ENCODE results near the gene SLC66A2. TPM values are rescaled to one million over a fixed set of nuclear protein-coding genes. Genes with fewer than 3 reads are reported as not detected.
A peak's percentile ranks its signal among the peaks of the same experiment; 100 is the strongest.

Gene SLC66A2
- total and polyA plus RNA-seq, 8 donors: 18.1 to 148 (median 24.4) TPM

DNA sequence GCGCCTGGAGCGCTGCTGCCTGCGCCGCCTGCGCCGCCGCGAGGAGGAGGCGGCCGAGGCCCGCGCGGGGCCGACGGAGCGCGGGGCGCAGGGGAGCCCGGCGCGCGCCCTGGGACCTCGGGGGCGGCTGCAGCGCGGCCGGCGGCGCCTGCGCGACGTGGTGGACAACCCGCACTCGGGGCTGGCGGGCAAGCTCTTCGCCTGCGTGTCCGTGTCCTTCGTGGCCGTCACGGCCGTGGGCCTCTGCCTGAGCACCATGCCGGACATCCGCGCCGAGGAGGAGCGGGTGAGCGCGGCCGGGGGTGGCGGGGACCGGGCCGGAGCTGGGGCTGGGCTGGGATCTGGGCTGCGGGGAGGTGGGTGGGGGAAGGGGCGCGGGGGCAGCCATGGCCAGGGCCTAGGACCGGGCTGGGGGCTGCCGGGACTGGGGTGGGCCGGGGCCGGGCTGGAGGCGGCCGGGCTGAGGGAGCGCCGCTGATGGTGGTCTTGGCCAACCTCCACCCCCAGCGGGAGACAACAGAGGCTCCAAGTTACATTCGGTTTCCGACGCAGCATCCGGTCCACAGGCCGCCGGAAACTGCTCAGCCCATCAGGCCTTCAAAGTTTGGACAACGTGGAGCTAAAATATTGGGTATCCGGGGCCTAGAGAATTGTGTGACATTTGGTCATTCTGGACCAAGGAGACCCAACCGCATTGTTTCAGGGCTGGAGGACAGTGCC, 87.3 kb downstream of the SLC66A2 start:
- peak in 1 of 2 donors; percentile 2 for DNase-seq
- Histone ChIP-seq H3K27ac (no peak overlapping the region), H3K4me1 (no peaks in the 10 kb centered on the region), H3K36me3 (no peaks in the 10 kb centered on the region), H3K4me3 (no peak overlapping the region), H3K9me3 (peaks cover 4 to 20% (median 12%) of the 10 kb centered on the region in 4 donors), H3K27me3 (peaks cover 0 to 33% (median 0%) of the 10 kb centered on the region in 3 donors)
- 72 to 84% (median 75%) methylated on average over 48 to 74 of the region's 74 CpGs for WGBS, 5 donors
- TF ChIP-seq EP300 (IDR thresholded peaks at IDR 0.05) (no peak), POLR2A (IDR thresholded peaks at IDR 0.05) (no peak), POLR2AphosphoS5 (IDR thresholded peaks at IDR 0.05) (no peak), CTCF (IDR thresholded peaks at IDR 0.05) (no peak)
- intact Hi-C loops (cut with DNase I; ENCODE audit: low total_unique reads): no loop called here

DNA sequence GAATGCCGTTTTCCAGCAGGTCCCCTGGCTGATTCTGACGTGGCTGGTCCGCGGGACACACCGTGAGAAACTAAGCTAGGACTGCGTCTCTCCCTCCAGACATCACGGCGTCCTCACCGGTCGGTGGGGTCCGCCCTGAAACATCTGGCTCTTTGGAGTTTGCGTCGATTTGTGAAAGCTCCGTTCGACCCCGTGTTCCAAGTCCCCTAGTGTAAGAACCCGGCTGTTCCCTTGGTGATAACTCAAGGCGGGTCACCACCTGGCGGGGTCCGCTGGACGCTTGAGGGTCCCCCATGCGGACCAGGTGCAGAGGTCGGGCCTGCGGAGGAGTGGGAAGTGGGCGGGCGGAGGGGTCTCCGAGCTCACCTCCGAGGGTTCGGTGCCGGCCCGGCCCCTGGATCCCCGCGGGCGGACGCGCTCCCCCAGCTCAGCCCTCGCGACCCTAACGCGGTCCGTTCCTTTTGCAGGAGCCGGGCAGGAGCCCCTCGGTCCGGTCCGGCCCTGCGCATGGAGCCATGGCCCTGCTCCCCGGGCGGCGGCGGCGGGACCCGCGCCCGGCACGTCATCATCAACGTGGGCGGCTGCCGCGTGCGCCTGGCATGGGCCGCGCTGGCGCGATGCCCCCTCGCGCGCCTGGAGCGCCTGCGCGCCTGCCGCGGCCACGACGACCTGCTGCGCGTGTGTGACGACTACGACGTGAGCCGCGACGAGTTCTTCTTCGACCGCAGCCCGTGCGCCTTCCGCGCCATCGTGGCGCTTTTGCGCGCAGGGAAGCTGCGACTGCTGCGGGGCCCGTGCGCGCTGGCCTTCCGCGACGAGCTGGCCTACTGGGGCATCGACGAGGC, 88.1 kb downstream of the SLC66A2 start:
- Histone ChIP-seq H3K9me3 (peaks cover 4 to 17% (median 12%) of the 10 kb centered on the region in 4 donors), H3K4me3 (no peak overlapping the region), H3K27ac (no peak overlapping the region), H3K36me3 (no peaks in the 10 kb centered on the region), H3K27me3 (peaks cover 0 to 33% (median 0%) of the 10 kb centered on the region in 3 donors), H3K4me1 (no peaks in the 10 kb centered on the region)
- WGBS, 5 donors: 60 to 77% (median 69%) methylated on average over 34 to 102 of the region's 102 CpGs
- no peak for TF ChIP-seq POLR2A (IDR thresholded peaks at IDR 0.05)
- no peak for TF ChIP-seq POLR2AphosphoS5 (IDR thresholded peaks at IDR 0.05)
- no peak for TF ChIP-seq EP300 (IDR thresholded peaks at IDR 0.05)
- TF ChIP-seq CTCF (IDR thresholded peaks at IDR 0.05): no peak
- peak in 1 of 2 donors; percentile 24 for DNase-seq
- intact Hi-C loops (cut with DNase I; ENCODE audit: low total_unique reads): no loop called here

- 94 to 95% (median 94%) methylated on average over 15 of the region's 15 CpGs for WGBS, 5 donors
- peaks cover 4 to 13% (median 11%) of the 10 kb centered on the region in 4 donors for H3K9me3 ChIP-seq
- H3K27me3 ChIP-seq: peaks cover 0 to 35% (median 0%) of the 10 kb centered on the region in 3 donors
- intact Hi-C loops (cut with DNase I; ENCODE audit: low total_unique reads): no loop called here
- TF ChIP-seq CTCF (IDR thresholded peaks at IDR 0.05) (no peak), POLR2AphosphoS5 (IDR thresholded peaks at IDR 0.05) (no peak), POLR2A (IDR thresholded peaks at IDR 0.05) (no peak), EP300 (IDR thresholded peaks at IDR 0.05) (no peak)
- H3K4me3 ChIP-seq: no peak overlapping the region
- H3K27ac ChIP-seq: no peak overlapping the region
- H3K4me1 ChIP-seq: peaks cover 0 to under 1% (median 0%) of the 10 kb centered on the region in 4 donors
- H3K36me3 ChIP-seq: no peaks in the 10 kb centered on the region
- no peak for DNase-seq
Observed at GRCh38 chr18:79862562-79862961, 88.9 kb downstream of the SLC66A2 start.

- no peak for TF ChIP-seq POLR2A (IDR thresholded peaks at IDR 0.05)
- no peak for TF ChIP-seq EP300 (IDR thresholded peaks at IDR 0.05)
- no peak for TF ChIP-seq POLR2AphosphoS5 (IDR thresholded peaks at IDR 0.05)
- TF ChIP-seq CTCF (IDR thresholded peaks at IDR 0.05): no peak
- H3K4me1 ChIP-seq: peaks cover 0 to 9% (median 4%) of the 10 kb centered on the region in 4 donors
- intact Hi-C loops (cut with DNase I; ENCODE audit: low total_unique reads): no loop called here
- peaks cover 0 to 41% (median 0%) of the 10 kb centered on the region in 3 donors for H3K27me3 ChIP-seq
- no peak for DNase-seq
- no peaks in the 10 kb centered on the region for H3K36me3 ChIP-seq
- H3K9me3 ChIP-seq: peaks cover 4 to 13% (median 11%) of the 10 kb centered on the region in 4 donors
- H3K27ac ChIP-seq: no peak overlapping the region
- WGBS, 5 donors: 77 to 83% (median 80%) methylated on average over 2 of the region's 2 CpGs
- no peak overlapping the region for H3K4me3 ChIP-seq
Observed at GRCh38 chr18:79861687-79862086, 89.8 kb downstream of the SLC66A2 start.

Measured in stomach (tissue), 9 donors.